HG03066 (cell line): Measurements from ENCODE around the gene ATP10D.
"Not testable (repeated sequence)": the region's sequence is repeated elsewhere in the genome, so short reads cannot be mapped to it uniquely, and the experiment has no call there.

Experiments
- ATAC-seq: cut with Tn5 transposase; IDR thresholded peaks from one replicate; pipeline ENCODE4 v1.9.1; 2021; ENCODE audit warnings: low read depth; ENCODE audit not compliant: unreplicated experiment

The ATP10D gene

DNA sequence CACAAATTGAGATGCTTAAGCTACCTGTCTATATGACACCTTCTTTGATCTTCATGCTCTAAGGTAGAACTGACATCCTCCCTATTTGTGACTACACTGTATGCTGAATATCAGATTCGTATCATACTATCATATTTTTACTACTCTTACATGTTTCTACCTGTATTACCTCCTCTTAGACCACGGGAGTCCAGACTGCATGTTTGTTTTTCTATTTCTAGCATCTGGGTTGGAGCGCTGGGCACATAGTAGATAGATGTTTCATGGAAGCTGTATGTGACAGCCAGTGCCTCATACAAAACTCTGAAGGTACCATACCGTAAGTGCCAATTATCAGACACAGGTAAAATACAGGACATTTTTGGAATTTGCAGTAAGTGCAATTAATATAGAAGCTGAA lies 47.6 kb downstream of the ATP10D start:
- ATAC-seq = no peak

DNA sequence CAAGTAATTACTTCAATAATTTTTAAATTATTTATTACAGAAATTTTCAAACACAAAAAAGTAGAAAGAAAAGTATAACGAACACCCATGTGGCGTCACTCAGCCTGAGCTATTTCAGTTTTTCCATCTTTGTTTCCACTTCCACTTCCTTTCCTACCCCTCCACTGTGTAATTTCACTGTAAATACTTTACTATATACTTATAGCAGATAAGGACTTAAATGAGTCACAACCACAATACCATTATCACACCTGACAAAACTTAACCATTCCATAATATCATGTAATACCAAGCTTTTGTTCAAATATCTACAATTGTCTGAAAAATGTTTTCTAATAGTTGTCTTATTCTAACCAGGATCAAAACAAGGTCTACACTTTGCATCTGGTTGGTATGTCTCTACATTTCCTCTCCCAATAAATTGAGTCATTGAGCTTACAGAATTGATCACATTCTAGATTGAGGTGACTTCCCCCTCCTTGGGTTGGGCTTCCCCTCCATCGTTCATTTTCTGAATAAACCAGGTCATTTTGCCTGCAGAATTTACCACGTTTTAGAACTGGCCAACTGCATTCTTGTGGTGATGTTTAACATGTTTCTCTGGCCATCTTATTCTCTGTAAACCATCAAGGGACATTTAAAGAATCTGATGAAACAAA lies 48.7 kb downstream of the ATP10D start:
- no peak for ATAC-seq

DNA sequence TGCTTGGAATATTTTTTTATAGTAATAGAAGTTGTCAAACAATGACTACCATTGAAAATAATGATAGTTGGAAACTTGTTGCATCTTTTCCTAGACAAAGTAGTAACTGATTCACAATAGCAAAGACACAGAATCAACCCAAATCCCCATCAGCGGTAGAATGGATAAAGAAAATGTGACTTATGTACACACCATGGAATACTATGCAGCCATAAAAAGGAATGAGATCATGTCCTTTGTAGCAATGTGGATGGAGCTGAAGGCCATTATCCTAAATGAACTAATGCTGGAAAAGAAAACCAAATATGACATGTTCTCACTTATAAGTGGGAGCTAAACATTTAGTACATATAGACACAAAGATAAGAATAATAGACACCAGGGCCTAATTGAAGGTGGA lies 49.7 kb downstream of the ATP10D start:
- ATAC-seq = no peak

DNA sequence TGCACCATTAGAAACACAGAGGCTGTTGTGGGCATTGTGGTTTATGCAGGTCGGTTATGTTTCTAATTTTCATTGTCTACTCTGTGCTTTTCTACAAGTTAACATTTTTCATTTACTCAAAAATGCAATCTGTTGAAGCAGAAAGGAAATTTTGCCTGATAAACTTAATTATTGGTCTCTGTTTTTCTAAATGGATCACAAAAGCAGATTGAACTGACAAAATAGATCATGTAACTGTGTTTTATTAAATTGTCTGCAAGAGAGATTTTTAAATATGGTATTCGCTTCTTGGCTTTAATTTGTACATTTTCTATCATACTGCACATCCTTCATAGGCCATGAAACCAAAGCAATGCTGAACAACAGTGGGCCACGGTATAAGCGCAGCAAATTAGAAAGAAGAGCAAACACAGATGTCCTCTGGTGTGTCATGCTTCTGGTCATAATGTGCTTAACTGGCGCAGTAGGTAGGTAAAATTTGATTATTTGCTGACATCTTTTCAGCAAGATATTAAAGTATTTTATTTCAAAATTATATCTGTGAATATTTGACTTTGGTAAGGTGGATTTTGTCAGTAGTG lies 50.6 kb downstream of the ATP10D start:
- ATAC-seq = no peak

DNA sequence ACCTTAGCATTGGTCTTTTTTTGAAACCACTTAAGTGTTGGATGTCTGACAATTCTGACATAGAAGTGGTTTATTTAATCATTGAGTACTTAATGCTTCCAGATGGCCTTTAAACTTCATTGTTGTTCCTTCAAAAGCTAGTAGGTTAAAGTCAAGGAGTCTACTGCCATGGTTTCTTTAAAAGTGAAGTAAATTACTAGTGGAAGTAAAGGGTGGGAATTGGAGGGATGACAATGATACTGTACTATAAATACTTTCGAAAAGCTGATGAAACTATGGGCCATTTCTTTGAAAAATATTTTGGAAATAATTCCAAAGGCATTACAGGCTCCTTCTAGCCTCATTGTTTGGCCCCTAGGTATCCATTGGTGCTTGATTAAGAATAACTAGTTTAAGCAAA lies 51.9 kb downstream of the ATP10D start:
- no peak for ATAC-seq

DNA sequence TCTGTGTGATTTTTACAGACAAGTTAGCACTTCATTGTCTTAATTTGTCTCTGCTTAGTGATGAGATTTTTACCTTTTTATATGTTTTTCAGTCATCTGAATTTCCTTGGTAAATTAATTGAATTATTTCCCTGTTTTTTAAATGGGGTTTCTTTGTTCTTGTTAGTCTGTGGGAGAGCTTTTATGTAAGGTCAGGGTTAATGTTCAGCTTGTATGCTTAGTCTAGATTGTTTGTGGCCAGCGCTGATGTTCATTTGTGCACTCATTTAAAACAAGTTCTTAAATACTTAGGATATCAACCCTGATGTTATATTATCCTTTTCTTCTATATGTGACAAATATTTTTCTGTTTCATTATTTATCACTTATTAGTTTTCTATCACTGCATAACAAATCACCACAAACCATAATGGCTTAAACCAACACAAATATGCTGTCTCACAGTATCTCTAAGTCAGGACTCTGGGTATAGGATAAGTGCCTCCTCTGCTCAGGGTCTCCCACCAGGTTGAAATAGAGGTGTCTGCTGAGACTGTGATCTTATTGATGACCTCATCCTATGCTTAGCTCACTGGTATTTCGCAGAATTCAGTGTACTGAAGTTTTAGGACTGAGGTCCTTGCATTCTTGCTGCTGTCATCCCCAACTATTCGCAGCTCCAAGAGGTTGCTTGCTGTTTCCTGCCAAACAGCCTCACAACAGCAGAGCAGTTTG lies 53.2 kb downstream of the ATP10D start:
- ATAC-seq = no peak

DNA sequence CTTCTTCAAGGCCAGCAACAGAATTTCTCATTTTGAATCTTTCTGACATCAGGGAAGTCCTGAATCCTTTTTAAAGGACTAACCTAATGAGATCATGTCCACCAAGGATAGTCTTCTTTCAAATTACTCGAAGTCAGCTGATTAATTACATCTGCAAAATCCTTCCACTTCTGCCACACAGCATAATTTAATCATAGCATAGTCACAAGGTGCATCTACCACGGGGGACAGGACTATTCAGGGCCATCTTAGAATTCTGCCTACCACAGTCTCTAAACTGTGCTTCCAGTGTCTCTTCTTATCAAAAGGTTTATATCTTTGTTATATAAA lies 53.7 kb downstream of the ATP10D start:
- no peak for ATAC-seq

DNA sequence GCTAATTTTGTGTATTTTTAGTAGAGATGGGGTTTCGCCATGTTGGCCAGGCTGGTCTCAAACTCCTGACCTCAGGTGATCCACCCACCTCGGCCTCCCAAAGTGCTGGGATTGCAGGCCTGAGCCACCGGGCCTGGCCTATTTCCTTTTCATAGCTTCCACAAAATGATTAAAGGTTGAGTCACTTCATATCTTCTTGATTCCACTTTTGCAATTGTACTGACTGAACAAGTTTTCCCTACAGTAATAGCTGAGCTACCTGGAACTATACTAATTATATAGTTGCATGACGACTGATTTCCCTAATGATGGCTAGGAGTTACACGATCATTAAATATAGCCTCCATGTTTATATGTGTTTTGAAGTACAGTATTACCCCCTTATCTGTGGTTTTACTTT lies 57.6 kb downstream of the ATP10D start:
- ATAC-seq = not testable (repeated sequence)

DNA sequence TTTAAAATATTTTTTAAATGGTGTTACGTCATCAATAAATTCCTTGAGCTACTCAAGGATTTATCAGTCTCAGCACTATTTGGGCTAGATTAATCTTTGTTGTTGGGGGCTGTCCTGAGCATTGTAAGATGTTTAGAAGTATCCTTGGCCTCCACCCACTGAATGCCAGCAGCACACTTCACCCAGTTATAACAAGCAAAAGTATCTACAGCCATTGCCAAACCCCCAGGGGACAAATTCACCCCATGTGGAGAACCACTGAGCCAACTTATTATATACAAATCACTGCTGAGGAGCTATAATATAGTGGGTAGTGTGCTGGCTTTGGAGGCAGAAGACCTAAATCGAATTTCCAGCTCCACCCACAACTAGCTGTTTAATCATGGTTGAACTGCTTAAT lies 58.3 kb downstream of the ATP10D start:
- ATAC-seq = no peak

DNA sequence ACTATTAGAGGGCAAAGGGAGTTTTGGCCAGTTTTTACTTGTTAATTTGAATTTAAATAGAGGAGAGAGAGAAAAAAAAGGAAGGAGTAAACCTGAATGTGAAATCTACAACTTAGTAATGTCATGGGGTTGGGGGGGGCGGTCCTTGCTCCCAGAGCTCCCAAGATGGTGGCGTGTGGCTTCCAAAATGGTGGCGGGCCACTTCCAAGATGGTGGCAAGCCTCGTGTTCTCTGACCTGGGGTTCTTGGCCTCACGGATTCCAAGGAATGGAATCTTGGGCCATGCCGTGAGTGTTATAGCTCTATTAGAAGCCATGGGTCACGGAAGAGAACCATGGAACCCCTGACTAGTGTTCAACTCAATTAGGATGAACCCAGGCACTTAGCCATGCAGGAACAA lies 65.3 kb downstream of the ATP10D start:
- not testable (repeated sequence) for ATAC-seq

DNA sequence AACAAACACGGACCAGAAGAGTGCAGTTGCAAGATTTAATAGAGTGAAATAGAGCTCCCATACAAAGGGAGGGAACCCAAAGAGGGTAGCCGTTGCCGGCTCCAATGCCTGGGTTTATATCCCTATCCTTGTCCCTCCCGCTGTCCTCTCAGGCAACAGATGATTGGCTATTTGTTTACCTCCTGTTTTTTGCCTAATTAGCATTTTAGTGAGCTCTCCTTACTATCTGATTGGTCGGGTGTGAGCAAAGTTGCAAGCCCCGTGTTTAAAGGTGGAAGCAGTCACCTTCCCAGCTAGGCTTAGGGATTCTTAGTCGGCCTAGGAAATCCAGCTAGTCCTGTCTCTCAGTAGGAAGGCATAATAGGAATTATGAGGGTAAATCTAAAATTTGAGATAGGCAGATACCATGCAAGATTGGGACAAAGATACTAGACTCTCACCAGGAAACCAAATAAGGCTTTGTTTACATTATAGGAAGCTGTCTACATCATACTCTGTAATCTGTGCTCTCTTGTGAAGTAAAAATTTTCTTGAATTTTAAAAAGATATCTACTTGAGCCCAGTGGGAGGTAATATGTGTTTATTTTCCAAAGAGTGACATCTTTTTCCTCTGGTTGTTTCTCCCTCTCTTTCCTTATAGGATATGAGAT lies 65.9 kb downstream of the ATP10D start:
- no peak for ATAC-seq

DNA sequence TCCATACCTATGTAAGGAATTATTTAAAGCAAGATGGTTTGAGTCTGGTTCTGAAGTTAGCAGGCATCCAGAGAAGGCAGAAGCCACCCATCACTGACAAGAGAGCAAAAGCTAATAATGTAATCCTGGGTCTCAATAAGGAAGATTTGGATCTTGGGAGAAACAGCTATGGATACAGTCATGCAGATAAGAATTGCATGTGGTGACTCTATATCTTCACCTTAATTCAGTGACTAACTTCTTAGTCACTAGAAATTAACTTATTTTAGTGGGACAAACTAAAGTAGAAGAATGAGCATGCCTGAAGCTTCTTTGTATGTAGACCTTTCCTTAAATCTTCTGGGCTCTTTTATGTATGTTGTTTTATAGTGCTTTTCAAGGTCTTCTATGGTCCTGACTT lies 66.6 kb downstream of the ATP10D start:
- ATAC-seq = no peak

DNA sequence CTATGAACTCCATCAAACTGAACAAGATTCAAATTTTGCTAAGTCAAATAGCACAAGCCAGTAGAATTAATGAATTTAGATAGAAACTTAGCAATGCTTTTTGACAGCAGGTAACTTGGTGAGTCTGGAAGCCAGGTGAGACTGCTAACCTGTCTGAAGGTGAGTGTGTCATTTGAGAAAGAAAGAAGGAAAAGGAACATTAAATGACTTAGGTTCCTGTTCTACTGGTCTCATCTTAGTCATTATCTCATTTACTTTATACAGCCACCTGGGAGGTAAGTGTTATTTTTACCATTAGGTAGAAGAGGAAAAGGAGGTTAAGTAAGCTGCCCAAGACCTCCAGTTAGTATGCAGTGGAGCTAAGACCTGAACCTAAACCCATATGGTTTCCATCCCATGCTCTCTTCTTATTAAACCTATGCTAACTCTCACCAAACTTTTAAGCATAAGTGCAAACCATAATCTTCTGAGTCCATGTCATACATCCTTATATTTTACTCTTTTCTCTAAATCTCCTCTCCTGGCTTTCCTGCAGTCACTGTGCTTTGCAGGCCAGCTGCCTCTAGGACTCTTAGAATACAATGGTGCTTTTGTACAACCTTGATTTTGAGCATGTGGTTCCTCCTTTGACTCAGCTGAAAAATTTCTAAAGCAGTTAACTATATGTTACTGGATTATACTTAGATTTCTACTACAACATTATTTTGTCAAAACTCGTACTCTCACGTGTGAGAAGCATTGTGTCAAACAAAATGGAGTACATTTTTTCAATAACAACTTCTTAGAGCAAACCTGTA lies 68.5 kb downstream of the ATP10D start:
- no peak for ATAC-seq

DNA sequence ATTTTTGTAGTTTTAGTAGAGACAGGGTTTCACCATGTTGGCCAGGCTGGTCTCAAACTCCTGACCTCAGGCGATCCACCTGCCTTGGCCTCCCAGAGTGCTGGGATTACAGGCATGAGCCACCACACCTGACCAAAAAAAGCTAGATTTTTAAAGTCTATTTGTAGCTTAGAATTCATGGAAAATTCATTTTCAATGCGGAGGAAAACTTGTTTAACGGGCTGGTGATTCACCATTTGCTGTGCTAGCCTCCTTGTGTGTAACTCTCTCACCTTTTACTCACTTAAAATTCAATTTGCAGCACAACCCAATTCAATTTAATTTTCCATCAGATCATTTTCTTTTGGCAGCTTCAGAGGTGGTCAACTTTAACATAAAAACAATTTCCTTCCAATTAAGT lies 70.8 kb downstream of the ATP10D start:
- ATAC-seq = not testable (repeated sequence)

DNA sequence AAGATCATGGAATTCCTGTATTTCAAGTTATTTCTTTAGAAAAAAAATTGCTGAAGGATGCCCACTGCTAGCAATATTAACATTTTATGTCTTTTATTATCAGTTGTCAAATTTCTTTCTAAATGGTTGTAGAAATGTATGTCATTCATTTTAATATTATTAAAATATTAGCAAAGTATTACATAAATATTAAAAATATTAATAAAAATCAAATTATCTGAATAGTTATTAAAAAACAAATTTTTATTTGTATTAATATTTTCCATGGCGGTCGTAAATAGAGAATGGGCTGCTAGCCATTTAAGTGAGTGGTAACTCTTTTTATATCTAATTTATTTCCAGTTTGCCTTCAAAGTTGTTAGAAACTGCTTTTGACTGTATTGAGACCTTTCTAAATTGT lies 72.2 kb downstream of the ATP10D start:
- no peak for ATAC-seq

DNA sequence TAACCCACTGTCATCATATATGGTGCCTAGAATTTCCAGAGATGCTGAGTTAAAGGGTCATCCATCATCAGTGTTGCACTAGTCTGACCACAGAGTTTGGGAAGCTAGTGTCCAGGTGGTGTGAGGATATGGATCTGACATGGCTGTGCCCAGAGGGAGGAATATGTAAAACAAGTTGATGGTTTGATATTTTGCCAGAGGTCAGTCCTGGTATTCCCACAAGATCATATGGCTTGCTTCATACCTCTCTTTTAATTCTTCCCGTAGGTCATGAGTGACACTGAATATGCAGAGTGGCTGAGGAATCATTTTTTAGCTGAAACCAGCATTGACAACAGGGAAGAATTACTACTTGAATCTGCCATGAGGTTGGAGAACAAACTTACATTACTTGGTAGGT lies 75.6 kb downstream of the ATP10D start:
- ATAC-seq = no peak

DNA sequence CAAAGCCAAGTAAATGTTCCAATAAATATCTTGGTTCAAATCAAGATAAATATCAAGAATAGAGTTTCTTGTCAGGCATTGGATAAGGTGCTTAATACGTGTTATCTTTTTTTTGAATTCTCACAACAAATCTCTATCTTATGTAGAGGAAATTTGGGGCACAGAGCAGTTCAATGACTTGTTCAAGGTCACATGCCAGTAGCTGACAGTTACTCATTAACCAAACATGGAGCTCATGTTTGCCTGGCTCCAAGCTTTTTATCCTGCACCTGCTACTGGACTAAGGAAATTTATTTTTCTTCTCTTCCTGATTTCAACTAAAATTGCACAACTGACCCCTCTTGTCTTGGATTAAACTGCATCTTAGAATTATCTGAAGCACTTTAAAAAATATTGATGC lies 76.3 kb downstream of the ATP10D start:
- no peak for ATAC-seq

DNA sequence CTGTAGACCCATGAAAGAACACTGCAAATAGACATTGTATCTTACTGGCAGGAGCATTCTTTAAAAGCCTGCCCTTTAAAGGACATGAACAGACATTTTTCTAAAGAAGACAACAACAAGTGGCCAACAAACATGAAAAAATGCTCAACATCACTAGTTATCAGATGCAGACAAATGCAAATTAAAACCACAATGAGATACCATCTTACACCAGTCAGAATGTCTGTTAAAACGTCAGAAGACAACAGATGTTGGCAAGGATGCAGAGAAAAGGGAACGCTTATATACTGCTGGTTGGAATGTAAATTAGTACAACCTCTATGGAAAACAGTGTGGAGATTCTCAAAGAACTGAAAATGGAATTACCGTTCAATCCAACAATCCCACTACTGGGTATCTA lies 77.2 kb downstream of the ATP10D start:
- no peak for ATAC-seq

DNA sequence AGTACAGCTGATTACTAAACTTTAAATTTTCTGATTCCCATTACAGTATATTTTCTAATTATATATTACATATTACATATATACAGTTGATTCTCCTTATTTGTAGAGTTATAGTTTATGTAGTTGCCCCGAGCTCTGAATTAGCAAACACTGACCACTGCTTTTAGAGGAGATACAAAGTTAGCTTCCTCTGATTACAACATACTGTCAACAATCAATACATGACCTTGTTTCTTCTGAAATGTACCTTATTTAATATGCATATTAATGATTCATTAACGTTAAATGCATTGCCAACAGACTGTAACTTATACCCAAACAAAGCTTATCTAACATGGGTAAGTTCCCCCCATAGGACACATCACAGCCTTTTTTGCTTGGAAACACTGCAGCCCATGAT lies 81.5 kb downstream of the ATP10D start:
- ATAC-seq = no peak

DNA sequence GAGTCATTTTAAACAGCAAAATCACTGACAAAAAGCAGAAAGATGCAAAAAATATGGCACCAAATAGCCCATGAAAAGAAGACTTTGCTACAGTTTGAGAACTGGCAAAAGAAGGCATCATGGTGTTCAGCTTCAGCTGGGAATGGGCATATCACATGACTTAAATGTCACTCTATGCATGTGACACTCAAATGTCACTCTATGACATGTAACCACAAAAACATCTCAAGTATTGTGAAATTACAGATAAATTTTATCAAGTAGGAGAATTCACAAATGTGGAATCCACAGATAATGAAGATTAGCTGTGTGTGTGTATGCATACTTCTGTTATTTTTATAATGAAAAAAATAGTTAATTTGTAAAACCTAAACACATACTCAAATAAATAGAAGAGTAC lies 81.9 kb downstream of the ATP10D start:
- ATAC-seq = no peak

DNA sequence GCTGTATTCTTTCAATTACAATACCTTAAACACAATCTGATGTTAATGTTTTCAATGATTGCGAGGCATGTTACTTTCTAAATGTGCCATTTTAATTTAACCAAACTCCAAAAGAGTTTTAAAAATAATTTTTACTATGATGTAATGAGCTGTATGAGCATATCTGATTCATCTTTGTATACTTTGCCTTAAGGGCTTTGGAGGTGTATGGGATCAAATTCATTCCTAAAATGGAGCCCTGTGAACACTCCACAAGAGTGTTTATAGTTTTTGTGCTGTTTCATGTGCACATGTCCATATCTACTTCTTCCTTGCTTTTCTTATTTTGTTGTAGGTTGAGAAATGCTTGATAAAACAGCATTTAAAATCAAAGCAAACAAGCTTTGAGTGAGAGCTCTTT lies 82.4 kb downstream of the ATP10D start:
- ATAC-seq = no peak
